CD4-positive, alpha-beta memory T cell (primary cell): ENCODE results near the gene CORO7. TPM values are rescaled to one million over a fixed set of nuclear protein-coding genes. Genes with fewer than 3 reads are reported as not detected.

Experiments
- CTCF ChIA-PET: fragments of 350-600 bp; sonication (Branson Sonifier 250); formaldehyde crosslinking; loops from one replicate; lab custom pipeline; 2021; ENCODE audit warnings: inconsistent platforms; ENCODE audit not compliant: partially characterized antibody; lab: Charles Lee
- POLR2A ChIA-PET: fragments of 350-600 bp; sonication (Branson Sonifier 250); formaldehyde crosslinking; loops from one replicate; lab custom pipeline; 2021; ENCODE audit not compliant: partially characterized antibody; lab: Charles Lee
- DNase-seq, 5 donors: peaks; one replicate each; pipeline versions ENCODE4 v3.0.0 to v3.0.0-alpha.2; 2020 to 2022; ENCODE audit warnings: mixed read lengths in 1 of 5
- H3K27ac ChIP-seq: one replicate; pipeline ENCODE4 v1.7.0; 2013; ENCODE audit warnings: low read depth, low read length
- H3K27me3 ChIP-seq: 2 replicates; pipeline ENCODE4 v1.7.0; 2013; ENCODE audit warnings: mild to moderate bottlenecking, low read length, moderate library complexity; ENCODE audit not compliant: insufficient read depth
- H3K36me3 ChIP-seq: 2 replicates; pipeline ENCODE4 v1.7.0; 2013; ENCODE audit warnings: mild to moderate bottlenecking, low read length, moderate library complexity; ENCODE audit not compliant: insufficient read depth
- H3K4me1 ChIP-seq: 2 replicates; pipeline ENCODE4 v1.7.0; 2013; ENCODE audit warnings: mild to moderate bottlenecking, low read length, moderate library complexity; ENCODE audit not compliant: insufficient read depth
- H3K4me3 ChIP-seq, 2 donors: one replicate each; pipeline ENCODE4 v1.7.0; 2013; ENCODE audit warnings: low read length in 2 of 2, mild to moderate bottlenecking in 1 of 2
- H3K9me3 ChIP-seq, 2 donors: one replicate each; pipeline ENCODE4 v1.7.0; 2013; ENCODE audit warnings: low read length in 2 of 2, control low read depth in 1 of 2; ENCODE audit not compliant: control insufficient read depth in 1 of 2
- H3K27ac Mint-ChIP-seq, 7 donors: one replicate each; pipeline ENCODE4 v1.8.0; 2020 to 2021; ENCODE audit warnings: mixed read lengths in 7 of 7, mild to moderate bottlenecking in 6 of 7, inconsistent platforms in 3 of 7, moderate library complexity in 3 of 7
- H3K27me3 Mint-ChIP-seq, 2 donors: one replicate each; pipeline ENCODE4 v1.8.0; 2020 to 2021; ENCODE audit warnings: mixed read lengths in 2 of 2
- H3K36me3 Mint-ChIP-seq, 2 donors: one replicate each; pipeline ENCODE4 v1.8.0; 2020 to 2021; ENCODE audit warnings: mixed read lengths in 2 of 2, inconsistent platforms in 1 of 2, mild to moderate bottlenecking in 1 of 2
- H3K4me1 Mint-ChIP-seq, 4 donors: one replicate each; pipeline ENCODE4 v1.8.0; 2020 to 2021; ENCODE audit warnings: mixed read lengths in 4 of 4, mild to moderate bottlenecking in 1 of 4
- H3K4me3 Mint-ChIP-seq, 8 donors: one replicate each; pipeline ENCODE4 v1.8.0; 2020 to 2021; ENCODE audit warnings: mixed read lengths in 8 of 8, mild to moderate bottlenecking in 7 of 8, moderate library complexity in 6 of 8, inconsistent platforms in 3 of 8
- H3K9me3 Mint-ChIP-seq, 8 donors: one replicate each; pipeline ENCODE4 v1.8.0; 2020 to 2021; ENCODE audit warnings: mixed read lengths in 8 of 8, mild to moderate bottlenecking in 5 of 8, inconsistent platforms in 3 of 8, moderate library complexity in 1 of 8
- intact Hi-C: fragments of 100-400 bp; cut with micrococcal nuclease; formaldehyde crosslinking; loops from one replicate; pipeline ENCODE4 v1.15.1; 2023
- polyA plus RNA-seq, 2 donors: library from polyadenylated mRNA; unstranded; fragments of 300-500 nt; fragmentation: Illumina TruSeq; gene quantifications; one replicate each; pipeline ENCODE4 v1.2.3, GENCODE V29; 2021
- total RNA-seq, 2 experiments: library from RNA; stranded (reverse); gene quantifications; one replicate each; pipeline ENCODE4 v1.2.3, GENCODE V29; 2021

CORO7 gene
- total and polyA plus RNA-seq, 4 experiments from 2014 or later: 48.2 to 184 (median 157) TPM

DNA sequence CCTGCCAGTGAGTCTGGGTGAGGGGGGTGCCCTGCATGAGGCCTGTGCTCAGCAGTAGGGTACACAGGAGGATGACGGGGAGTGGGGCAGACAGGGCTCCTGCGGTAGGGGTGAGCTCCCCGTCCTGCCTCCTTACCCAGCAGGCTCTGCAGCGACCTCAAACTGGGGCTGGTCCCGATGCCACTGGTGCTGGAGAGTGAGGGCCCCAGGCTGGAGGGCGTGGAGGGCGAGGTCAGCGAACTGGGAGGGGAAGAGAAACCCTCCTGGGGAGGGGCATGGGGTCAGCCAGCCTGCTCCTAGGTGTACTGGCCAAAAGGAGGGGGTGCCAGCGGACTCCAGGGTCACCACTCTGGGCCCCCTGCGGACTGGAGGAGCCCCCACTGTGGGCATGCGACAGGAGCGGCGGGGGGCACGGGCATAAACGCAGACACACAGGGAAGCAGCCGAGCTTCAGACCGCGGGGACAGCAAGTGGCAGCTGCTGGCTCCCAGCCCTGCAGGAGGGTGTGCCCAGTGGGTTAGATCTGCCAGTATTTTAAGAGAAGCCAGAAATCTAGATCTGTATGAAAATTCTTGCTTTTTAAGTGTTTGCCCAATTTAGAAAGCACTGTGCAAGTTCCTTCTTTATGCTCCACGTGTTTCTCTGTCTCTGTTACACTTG, 53.8 kb downstream of the CORO7 start:
- intact Hi-C loops: no loop called here
- H3K27ac Mint-ChIP-seq: peak overlapping the region in 1 of 7 donors; percentile 73
- no peaks in the 10 kb centered on the region for H3K4me1 ChIP-seq
- no peak overlapping the region for H3K4me3 Mint-ChIP-seq
- H3K27ac ChIP-seq: no peak overlapping the region
- DNase-seq: no peak
- H3K9me3 Mint-ChIP-seq: no peaks in the 10 kb centered on the region
- no peak overlapping the region for H3K4me3 ChIP-seq
- H3K36me3 Mint-ChIP-seq: peaks cover 16 to 66% of the 10 kb centered on the region in 2 donors
- H3K36me3 ChIP-seq: peaks cover 61% of the 10 kb centered on the region
- H3K27me3 Mint-ChIP-seq: no peaks in the 10 kb centered on the region
- no peaks in the 10 kb centered on the region for H3K9me3 ChIP-seq
- ChIA-PET POLR2A (interaction anchor here (1.2 to 1.6 kb wide), 2 partner anchors 9 to 12 kb away, joined by 3 to 4 read pairs; partner anchors contain the start of genes PAM16 and VASN), CTCF (no interaction called here)
- peaks cover 0 to 6% (median 3%) of the 10 kb centered on the region in 4 donors for H3K4me1 Mint-ChIP-seq
- no peaks in the 10 kb centered on the region for H3K27me3 ChIP-seq

DNA sequence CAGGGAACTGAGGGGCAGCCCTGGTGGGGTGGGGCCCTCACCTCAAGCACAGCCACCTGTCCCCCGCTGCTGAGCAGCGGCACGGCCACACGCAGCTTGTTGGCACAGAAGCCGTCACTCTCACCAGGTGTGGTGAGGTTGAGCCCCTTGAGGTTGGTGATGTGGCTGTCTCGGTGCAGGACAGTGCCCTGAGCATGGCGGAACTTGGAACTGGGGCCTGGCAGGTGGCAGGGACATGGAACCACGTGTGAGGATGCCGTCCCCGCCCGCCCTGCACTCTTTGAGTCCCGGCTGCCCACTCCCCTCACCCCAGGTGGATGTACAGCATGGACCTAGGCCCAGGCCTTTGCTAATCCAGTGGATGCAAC, 54.5 kb downstream of the CORO7 start:
- Histone ChIP-seq H3K4me3 (no peak overlapping the region), H3K36me3 (peaks cover 60% of the 10 kb centered on the region), H3K27ac (no peak overlapping the region), H3K27me3 (no peaks in the 10 kb centered on the region), H3K9me3 (no peaks in the 10 kb centered on the region), H3K4me1 (no peaks in the 10 kb centered on the region)
- peaks cover 11 to 66% of the 10 kb centered on the region in 2 donors for H3K36me3 Mint-ChIP-seq
- peaks cover 0 to 4% (median 0%) of the 10 kb centered on the region in 4 donors for H3K4me1 Mint-ChIP-seq
- intact Hi-C loops: no loop called here
- H3K27ac Mint-ChIP-seq: peak overlapping the region in 2 of 7 donors; percentile 19 to 73
- H3K27me3 Mint-ChIP-seq: no peaks in the 10 kb centered on the region
- H3K9me3 Mint-ChIP-seq: no peaks in the 10 kb centered on the region
- DNase-seq: no peak
- CTCF ChIA-PET: interaction anchor here (1.3 kb wide), 1 partner anchor 48 kb away, joined by 4 read pairs; no protein-coding TSS in a partner anchor
- H3K4me3 Mint-ChIP-seq: no peak overlapping the region
- POLR2A ChIA-PET: interaction anchor here (1.0 to 1.6 kb wide), 3 partner anchors 9 to 99 kb away, joined by 3 to 4 read pairs (median 3); partner anchors contain the start of genes PAM16 and VASN

DNA sequence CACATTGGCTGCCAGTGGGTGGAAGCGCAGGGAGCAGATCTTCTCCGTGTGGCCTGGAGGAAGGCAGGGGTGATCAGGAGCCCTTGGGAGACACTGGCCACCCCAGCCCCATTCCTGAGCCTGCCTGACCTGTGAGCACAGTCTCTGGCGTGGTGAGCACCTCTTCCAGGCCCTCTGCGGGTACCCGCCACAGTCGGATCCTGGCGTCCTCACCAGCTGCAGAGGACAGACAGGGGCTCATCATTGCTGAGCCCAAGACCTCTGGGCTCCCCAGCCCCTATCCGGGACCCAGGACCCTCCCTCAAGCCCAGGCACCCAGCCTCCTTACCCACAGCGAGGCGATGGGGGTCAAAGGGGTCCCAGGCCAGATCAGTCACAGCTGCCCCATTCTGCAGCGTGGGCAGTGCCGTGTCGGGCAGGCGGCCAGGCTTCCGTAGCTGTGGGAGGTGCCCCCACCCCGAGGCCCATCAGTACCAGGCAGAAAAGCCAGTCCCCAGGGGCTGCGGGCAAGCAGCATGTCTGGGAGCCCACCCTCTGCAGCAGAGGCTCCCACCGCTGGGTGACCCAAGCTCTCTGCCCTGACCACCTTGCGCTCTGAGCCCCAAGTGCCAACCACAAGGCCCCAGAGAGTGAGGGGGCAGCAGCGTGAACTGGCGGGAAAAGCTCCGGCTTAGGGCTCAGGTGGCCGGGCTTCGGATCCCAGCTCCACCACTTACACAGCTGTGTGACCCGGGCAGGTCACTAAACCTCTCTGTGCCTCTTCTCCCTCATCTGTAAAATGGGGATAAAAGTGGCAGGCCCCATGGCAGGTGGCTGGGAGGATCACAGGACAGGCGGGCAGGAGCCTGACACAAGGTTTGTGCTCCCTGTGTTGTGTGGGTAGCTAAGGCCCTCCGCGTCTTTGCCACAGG, 55.1 kb downstream of the CORO7 start:
- peaks cover 0 to 3% (median 0%) of the 10 kb centered on the region in 4 donors for H3K4me1 Mint-ChIP-seq
- Histone ChIP-seq H3K4me1 (no peaks in the 10 kb centered on the region), H3K9me3 (no peaks in the 10 kb centered on the region), H3K27ac (no peak overlapping the region), H3K36me3 (peaks cover 63% of the 10 kb centered on the region), H3K4me3 (no peak overlapping the region), H3K27me3 (no peaks in the 10 kb centered on the region)
- no peak overlapping the region for H3K4me3 Mint-ChIP-seq
- H3K9me3 Mint-ChIP-seq: no peaks in the 10 kb centered on the region
- peaks cover 8 to 68% of the 10 kb centered on the region in 2 donors for H3K36me3 Mint-ChIP-seq
- no peaks in the 10 kb centered on the region for H3K27me3 Mint-ChIP-seq
- POLR2A ChIA-PET: interaction anchor here (1.0 to 1.6 kb wide), 3 partner anchors 10 to 99 kb away, joined by 3 to 4 read pairs (median 3); partner anchors contain the start of genes PAM16 and VASN
- CTCF ChIA-PET: interaction anchor here (0.9 to 3.4 kb wide), 3 partner anchors 41 to 211 kb away, joined by 3 to 20 read pairs (median 4); no protein-coding TSS in a partner anchor
- intact Hi-C loops: no loop called here
- peak overlapping the region in 3 of 7 donors; percentile 19 to 73 (median 36) for H3K27ac Mint-ChIP-seq
- no peak for DNase-seq

DNA sequence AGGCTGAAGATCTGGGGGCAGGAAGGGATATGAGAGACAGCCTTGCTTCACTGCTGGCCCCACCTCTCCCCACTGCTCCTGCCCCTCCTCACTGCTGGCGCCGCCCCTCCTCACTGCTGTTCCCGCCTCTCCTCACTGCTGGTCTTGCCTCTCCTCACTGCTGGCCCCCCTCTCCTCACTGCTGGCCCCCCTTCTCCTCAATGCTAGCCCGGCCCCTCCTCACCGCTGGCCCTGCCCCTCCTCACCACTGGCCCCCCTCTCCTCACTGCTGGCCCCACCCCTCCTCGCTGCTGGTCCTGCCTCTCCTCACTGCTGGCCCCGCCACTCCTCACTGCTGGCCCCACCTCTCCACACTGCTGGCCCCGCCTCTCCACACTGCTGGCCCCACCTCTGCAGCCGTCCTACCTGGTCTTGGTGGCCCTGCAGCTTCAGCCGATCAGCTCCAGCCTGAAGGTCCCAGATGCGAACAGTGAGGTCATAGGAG, 55.8 kb downstream of the CORO7 start:
- Mint-ChIP-seq H3K36me3 (peaks cover 8 to 64% of the 10 kb centered on the region in 2 donors), H3K27ac (peak overlapping the region in 3 of 7 donors; percentile 6 to 68 (median 36)), H3K9me3 (no peaks in the 10 kb centered on the region), H3K4me1 (peaks cover 0 to 3% (median 0%) of the 10 kb centered on the region in 4 donors), H3K27me3 (no peaks in the 10 kb centered on the region), H3K4me3 (no peak overlapping the region)
- no peaks in the 10 kb centered on the region for H3K4me1 ChIP-seq
- intact Hi-C loops: no loop called here
- ChIA-PET POLR2A (interaction anchor here (1.6 kb wide), 1 partner anchor 11 kb away, joined by 3 read pairs; the partner anchor contains the start of gene VASN), CTCF (interaction anchor here (0.9 to 3.4 kb wide), 4 partner anchors 42 to 212 kb away, joined by 3 to 20 read pairs (median 4); partner anchors contain the start of gene C16orf96)
- peak in 1 of 5 donors; percentile 62 for DNase-seq
- H3K36me3 ChIP-seq: peaks cover 62% of the 10 kb centered on the region
- no peaks in the 10 kb centered on the region for H3K9me3 ChIP-seq
- no peaks in the 10 kb centered on the region for H3K27me3 ChIP-seq
- H3K27ac ChIP-seq: no peak overlapping the region
- H3K4me3 ChIP-seq: no peak overlapping the region

DNA sequence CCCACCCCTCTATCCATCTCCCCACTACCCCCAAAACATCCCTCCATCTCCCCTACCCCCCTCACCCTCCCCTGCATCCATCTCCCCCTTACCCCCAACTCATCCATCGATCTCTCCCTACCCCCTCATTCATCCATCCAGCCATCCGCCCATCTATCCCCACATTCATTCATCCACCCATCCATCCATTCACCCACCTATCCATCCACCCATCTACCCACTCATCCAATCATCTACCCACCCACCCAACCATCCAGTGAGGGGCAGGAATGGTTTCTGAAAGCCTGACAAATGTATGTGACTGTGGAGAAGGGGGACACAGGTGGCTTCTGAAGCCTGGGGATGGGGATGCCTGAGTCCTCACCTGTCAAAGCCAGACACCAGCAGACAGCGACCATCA, 56.5 kb downstream of the CORO7 start:
- H3K4me3 Mint-ChIP-seq: no peak overlapping the region
- H3K27me3 ChIP-seq: no peaks in the 10 kb centered on the region
- H3K27me3 Mint-ChIP-seq: no peaks in the 10 kb centered on the region
- ChIA-PET CTCF (interaction anchor here (0.8 to 3.4 kb wide), 16 partner anchors 9 to 197 kb away, joined by 3 to 20 read pairs (median 4); partner anchors contain the start of genes C16orf96 and VASN), POLR2A (interaction anchor here (1.5 kb wide), 1 partner anchor 13 kb away, joined by 4 read pairs; no protein-coding TSS in a partner anchor)
- H3K36me3 ChIP-seq: peaks cover 57% of the 10 kb centered on the region
- peak overlapping the region in 2 of 7 donors; percentile 6 to 68 for H3K27ac Mint-ChIP-seq
- H3K4me3 ChIP-seq: no peak overlapping the region
- no peaks in the 10 kb centered on the region for H3K4me1 ChIP-seq
- H3K36me3 Mint-ChIP-seq: peaks cover 8 to 61% of the 10 kb centered on the region in 2 donors
- peaks cover 0 to 3% (median 0%) of the 10 kb centered on the region in 4 donors for H3K4me1 Mint-ChIP-seq
- intact Hi-C loops: loop anchor here (1.0 kb wide), 3 partner anchors 42 to 225 kb away; no protein-coding TSS in a partner anchor
- H3K9me3 ChIP-seq: no peaks in the 10 kb centered on the region
- H3K27ac ChIP-seq: no peak overlapping the region
- no peaks in the 10 kb centered on the region for H3K9me3 Mint-ChIP-seq
- DNase-seq: no peak

DNA sequence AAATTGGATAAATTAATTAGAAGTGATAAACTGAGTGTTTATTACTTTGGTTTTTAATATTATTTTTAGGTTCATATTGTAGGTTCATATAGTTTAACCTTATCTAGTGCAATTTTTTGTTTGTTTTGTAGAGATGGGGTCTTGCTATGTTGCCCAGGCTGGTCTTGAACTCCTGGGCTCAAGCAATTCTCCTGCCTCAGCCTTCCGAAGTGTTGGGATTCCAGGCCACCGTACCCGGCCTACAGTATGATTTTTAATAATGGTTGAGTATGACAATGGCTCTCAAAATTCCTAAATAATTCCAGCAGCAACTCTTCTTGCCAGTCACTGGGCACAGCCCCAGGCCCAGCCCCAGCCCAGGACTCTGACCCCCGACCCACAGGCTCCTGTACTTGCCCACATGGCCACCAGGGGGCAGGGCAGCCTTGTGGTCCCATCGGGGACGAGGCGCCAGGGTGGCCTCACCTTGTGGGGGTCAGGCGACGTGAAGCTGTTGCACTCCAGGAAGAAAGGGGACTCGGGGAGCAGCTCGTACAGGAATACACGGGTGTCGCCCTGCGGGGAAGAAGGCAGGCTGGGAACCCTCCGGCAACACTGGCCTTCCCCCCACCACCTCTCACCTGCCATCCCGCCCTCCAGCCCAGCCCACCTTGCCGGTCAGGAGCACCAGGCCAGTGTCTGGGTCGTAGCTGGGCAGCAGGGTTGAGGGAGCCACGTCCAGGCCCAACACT, 57.4 kb downstream of the CORO7 start:
- H3K9me3 Mint-ChIP-seq: no peaks in the 10 kb centered on the region
- peak in 4 of 5 donors; percentile 49 to 60 (median 58) for DNase-seq
- Histone ChIP-seq H3K4me3 (no peak overlapping the region), H3K27me3 (no peaks in the 10 kb centered on the region), H3K36me3 (peaks cover 57% of the 10 kb centered on the region), H3K9me3 (no peaks in the 10 kb centered on the region), H3K27ac (no peak overlapping the region), H3K4me1 (no peaks in the 10 kb centered on the region)
- intact Hi-C loops: loop anchor here (1.0 kb wide), 3 partner anchors 43 to 226 kb away; no protein-coding TSS in a partner anchor
- H3K27me3 Mint-ChIP-seq: no peaks in the 10 kb centered on the region
- POLR2A ChIA-PET: interaction anchor here (1.5 kb wide), 1 partner anchor 14 kb away, joined by 4 read pairs; no protein-coding TSS in a partner anchor
- CTCF ChIA-PET: interaction anchor here (0.7 to 3.4 kb wide), 24 partner anchors 9 to 198 kb away, joined by 3 to 20 read pairs (median 3); partner anchors contain the start of genes C16orf96 and VASN
- H3K4me1 Mint-ChIP-seq: peaks cover 0 to 3% (median under 1%) of the 10 kb centered on the region in 4 donors
- H3K36me3 Mint-ChIP-seq: peaks cover 11 to 65% of the 10 kb centered on the region in 2 donors
- H3K27ac Mint-ChIP-seq: peak overlapping the region; percentile 68 to 92 (median 81)
- H3K4me3 Mint-ChIP-seq: no peak overlapping the region
